Activated CD4-positive, alpha-beta T cell treated with anti-CD3 and anti-CD28 coated beads, Interleukin-2, amount 50 U/mL, for 1 hour (primary cell): ENCODE results near the gene CTR9.

Experiments used
- DNase-seq: peaks from one replicate; pipeline ENCODE4 v3.0.0-alpha.2; 2020

The CTR9 gene

DNA sequence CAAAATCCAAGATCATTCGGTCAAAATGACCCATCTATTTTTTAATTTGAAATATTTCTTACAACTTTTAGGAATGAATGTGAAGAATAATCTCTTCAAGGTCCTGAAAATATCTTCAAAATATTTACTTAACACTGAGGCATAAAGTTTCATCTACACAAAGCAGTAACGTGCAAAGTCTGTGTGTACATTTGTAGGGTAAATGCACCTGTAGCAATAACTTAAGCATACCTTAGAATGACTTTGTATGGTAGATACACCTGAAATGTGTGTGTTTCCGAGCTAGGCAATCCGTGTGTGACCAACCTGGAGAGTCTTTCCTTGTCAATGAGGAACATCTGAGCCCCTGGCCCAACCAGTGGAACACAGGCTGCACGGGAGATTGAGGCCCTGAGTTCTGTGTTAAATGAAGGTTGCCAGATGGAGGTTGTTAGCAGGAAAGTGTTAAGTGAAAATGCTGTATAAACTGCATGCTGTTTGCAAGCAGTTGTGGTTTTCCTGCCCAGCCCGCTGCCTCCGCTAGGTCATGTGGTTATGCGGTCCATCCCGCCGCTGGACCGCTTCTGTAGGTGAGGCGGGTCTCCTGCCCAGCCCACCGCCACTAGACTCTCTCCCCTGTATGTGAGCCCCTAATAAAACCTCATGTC is 7.6 kb upstream of the CTR9 start:
- no peak for DNase-seq

DNA sequence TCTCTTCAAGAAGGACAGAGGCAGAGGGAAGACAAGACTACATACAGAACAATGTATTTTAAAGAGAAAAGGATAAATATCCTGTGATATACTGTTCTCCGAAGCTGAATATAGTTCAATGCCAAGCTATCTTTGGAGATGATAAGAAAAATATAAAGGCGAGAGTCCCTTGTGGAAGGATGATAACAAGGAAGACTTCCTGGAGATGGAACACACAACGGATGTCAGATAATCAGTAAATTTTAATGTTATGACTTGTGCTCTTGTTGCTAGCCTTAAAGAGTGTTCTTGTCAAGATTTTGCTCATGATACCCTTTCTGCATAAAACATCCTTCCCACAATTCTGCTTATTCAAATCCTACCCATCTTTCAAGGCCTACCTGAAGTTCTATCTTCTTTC is 6.8 kb upstream of the CTR9 start:
- no peak for DNase-seq

DNA sequence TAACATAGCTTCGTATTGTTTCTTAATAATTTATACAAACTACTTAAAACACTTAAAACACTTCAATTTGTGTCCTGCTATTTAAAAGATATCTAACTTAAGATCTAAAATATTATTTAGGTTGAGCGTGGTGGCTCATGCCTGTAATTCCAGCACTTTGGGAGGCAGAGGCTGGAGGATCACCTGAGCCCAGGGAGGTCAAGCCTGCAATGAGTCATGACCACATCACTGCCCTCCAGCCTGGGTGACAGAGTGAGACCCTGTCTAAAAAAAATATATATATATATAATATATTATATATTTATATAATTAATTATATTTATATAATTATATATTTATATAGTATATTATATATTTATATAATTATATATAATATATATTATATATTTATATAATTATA is 4.2 kb upstream of the CTR9 start:
- DNase-seq, result no peak

DNA sequence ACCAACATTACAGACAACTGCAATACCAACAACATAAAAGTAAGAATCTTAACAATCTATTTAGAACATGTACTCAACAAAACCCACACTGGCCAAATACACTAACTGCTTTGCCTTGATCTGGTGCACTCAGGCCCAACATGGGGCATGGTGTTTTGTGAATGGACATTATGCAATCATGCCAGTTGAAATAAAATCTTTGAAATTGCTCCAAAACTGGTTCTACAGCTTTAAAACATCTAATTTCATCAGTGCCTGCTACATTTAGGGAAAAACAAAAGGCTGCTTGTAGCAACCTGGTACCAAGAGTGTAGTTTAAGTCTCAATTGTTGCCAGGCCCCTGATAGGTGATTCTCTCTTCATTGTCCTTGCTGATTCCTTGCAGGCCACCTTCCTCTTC is 3.3 kb upstream of the CTR9 start:
- DNase-seq, result no peak

DNA sequence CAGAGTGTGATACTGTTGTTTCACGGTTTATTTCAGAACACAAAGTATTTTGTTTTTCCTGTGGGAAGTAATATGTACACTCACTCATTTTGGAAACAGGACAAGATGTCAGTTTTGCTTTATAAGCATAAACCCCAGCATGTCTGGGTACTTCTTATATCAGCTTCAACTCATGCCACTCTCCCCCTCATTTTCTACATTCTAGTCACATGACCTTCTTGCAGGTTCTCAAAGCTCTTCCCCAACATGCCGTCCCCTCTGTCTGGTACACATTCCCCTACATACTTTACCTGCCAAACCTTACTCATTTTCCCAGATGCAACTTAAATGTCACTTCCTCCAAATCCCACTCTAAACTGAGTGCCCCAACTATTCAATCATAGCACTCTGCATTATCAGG is 1.6 kb upstream of the CTR9 start:
- DNase-seq, result no peak

GRCh38 chr11:10751581-10751940 is 515 bp downstream of the CTR9 start:
- DNase-seq, result no peak

- no peak for DNase-seq
Measured at GRCh38 chr11:10752061-10752460, 1.0 kb downstream of the CTR9 start.

DNA sequence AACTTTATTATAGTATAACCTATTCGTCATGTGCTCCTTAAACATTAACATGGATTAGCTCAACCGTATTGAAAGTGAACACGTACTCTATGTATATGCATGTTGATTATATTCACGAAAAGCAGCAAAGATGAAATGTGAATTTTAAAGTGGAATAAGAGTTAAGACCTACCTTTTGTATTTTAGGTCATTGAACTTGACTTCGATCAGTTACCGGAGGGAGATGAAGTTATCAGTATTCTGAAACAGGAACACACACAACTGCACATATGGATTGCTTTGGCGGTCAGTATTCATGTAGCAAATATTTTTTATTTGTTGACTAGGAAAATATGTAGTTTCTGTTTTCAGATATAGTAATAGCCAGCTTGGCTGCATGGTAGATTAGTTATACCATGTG is 1.4 kb downstream of the CTR9 start:
- no peak for DNase-seq

DNA sequence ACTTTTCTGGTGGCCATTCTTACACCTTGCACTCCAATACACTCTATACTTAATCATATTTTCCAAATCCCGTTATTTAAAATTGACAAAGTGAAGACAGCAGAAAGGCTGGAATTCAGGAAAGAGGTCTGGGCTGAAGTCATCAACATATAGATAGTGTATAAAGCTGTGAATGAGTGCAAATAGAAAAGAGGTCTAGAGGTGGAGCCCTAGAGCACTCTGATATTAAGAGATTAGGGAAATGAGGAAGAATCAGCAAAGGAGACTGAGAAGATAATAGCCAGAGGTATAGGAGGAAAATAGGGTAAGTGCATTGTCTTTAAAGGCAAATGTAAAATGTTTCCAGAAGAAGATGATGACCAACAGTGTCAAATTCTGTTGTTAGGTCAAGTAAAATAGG is 7.9 kb downstream of the CTR9 start:
- DNase-seq, result no peak

DNA sequence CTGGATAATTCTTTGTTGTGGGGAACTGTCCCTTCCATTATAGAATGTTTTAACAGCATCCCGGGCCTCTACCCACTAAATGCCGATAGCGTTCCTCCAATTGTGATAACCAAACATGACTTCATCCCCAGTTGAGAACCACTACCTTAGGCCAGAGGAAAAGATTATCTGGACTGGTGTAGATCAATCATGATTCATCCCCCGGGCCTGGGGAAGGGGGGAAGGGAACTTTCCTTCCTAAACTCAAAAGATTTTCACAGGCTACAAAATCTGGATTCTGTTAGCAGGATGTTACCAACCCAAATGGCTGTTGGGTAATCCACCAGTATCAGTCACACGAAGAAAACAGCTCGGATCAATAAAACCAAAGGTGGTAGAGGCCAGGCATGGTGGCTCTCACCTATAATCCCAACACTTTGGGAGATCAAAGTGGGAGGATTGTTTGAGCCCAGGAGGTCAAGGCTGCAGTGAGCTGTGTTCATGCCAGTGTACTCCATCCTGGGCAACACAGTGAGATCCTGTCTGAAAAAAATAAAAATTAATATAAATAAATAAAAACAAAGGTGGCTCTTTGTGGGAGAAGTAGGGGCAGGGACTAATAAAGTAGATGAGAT is 10.1 kb downstream of the CTR9 start:
- no peak for DNase-seq

DNA sequence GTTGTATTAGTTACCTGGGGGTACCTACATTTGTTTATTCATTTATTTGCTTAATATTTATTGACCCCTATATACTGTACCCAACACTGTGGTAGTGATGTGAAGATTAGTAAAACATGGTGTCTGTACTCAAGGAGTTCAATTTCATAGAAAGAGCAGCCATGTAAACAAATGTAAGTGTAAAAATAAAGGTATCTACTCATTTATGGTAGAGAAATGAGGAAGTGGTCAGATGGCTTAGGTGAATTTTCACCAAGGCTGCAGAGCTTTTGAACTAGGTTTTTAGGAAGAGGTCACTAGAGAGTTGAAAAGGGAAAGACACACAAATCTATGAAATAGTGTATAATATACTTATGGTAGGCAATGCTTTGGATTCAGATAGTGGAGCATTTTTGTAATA is 11.1 kb downstream of the CTR9 start:
- no peak for DNase-seq

DNA sequence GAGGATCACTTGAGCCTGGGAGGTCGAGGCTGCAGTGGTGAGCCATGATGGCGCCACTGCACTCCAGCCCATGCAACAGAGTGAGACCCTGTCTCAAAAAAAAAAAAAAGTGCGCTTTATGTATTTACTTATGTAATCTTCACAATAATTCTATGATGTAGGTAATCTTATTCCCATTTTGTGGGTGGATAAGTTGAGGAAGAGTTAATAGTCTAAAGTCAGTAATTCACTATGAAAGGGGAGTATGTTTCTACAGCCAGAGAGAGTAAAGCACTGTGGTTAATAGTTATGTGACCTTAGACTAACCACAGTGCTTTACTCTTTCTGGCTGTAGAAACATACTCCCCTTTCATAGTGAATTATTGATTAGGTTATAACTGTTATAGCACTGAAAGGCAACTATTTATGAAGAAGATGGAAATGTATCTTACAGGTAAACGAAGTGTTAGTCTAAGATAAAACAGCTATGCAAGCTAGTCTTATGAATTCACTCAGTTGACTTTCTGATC is 11.9 kb downstream of the CTR9 start:
- no peak for DNase-seq

GRCh38 chr11:10763766-10764165 is 12.7 kb downstream of the CTR9 start:
- DNase-seq, result no peak

GRCh38 chr11:10764412-10764811 is 13.4 kb downstream of the CTR9 start:
- no peak for DNase-seq

- peak; percentile 26 for DNase-seq
Measured at GRCh38 chr11:10770626-10771254, 19.7 kb downstream of the CTR9 start.

GRCh38 chr11:10771457-10771856 is 20.4 kb downstream of the CTR9 start:
- no peak for DNase-seq

- DNase-seq, result no peak
Measured at GRCh38 chr11:10774811-10775210, 23.8 kb downstream of the CTR9 start.

DNA sequence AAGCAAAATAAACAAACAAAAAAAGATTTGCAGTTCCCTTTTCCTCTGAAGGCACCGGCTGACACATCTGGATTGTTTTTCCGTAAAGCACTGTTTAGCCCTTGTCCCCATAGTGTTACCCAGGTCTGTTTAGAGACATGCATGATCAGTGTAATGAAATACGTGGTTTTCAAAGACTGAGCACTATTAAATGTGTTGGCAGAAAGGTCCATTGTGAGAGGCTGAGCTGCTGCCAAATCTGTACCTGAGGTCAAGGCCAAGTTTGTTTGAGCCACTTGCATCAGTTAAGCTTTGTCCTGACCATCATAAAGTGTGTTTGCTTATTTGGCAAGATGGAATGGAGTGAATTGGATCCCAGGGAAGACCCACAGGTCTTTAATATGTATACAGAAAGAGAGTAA is 26.3 kb downstream of the CTR9 start:
- no peak for DNase-seq

GRCh38 chr11:10777806-10778205 is 26.8 kb downstream of the CTR9 start:
- DNase-seq, result no peak

GRCh38 chr11:10778217-10778970 is 27.3 kb downstream of the CTR9 start:
- DNase-seq, result no peak

GRCh38 chr11:10779086-10779485 is 28.0 kb downstream of the CTR9 start:
- DNase-seq, result no peak

GRCh38 chr11:10780040-10780439 is 29.0 kb downstream of the CTR9 start:
- DNase-seq, result no peak

- DNase-seq, result no peak
Measured at GRCh38 chr11:10784232-10785145, 33.4 kb downstream of the CTR9 start.
